H1 (cell line): ENCODE measurements around the gene SYDE2.

ENCODE experiments used
- EGR1 ChIP-seq: IDR thresholded peaks from 2 replicates; pipeline ENCODE4 v1.6.1; 2011; ENCODE audit warnings: low read depth, low read length, borderline replicate concordance
- EP300 ChIP-seq, 2 experiments: IDR thresholded peaks; 1 replicate in 1 of 2; 2 replicates in 1 of 2; pipeline ENCODE4 v1.6.1; 2011 to 2012; ENCODE audit warnings: low read depth in 2 of 2, low read length in 2 of 2, mild to moderate bottlenecking in 2 of 2, borderline replicate concordance in 1 of 2, inconsistent platforms in 1 of 2, moderate library complexity in 1 of 2
- KDM1A ChIP-seq: fragments of 200-600, 300-600 bp; sonication (generic); IDR thresholded peaks from 2 replicates; pipeline ENCODE4 v1.7.1; 2016; ENCODE audit warnings: mild to moderate bottlenecking, low read length, borderline replicate concordance
- TF ChIP-seq, protein P1 (sequence below), 3 experiments: IDR thresholded peaks; 1 replicate in 2 of 3; 2 replicates in 1 of 3; pipeline versions ENCODE4 v1.5.1 to v1.6.1; 2011; ENCODE audit warnings: low read length in 3 of 3, mild to moderate bottlenecking in 3 of 3, inconsistent platforms in 2 of 3, low read depth in 1 of 3, moderate library complexity in 1 of 3; ENCODE audit not compliant: insufficient read depth in 1 of 3; ENCODE audit errors: control extremely low read depth in 1 of 3

DNA sequence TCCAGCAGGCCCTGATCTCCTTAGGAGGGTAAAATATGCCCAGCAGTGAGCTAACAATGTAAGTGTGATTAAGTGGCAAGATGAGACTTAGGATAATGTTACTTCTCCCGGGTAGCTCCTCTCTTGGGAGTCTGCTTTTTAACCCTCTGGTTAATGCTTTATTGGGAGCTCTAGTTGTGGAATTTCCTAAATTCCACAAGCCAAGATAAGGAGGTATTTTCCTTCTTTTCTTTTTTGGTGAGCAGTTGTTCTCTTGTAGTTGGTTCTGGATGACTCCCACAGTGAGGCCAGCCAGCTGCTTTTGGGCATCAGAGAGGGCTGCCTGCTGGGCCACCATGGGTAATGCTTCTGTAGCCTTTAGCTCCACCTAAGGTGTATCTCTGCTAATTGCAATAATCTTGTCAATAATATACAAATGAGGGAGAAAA lies 39.4 kb upstream of the SYDE2 start:
- TF ChIP-seq EGR1 (no peak), EP300 (IDR thresholded peaks at IDR 0.05; ENCODE audit: borderline replicate concordance in 1 of 2, low read depth in 2 of 2, low read length in 2 of 2) (no peak), KDM1A (no peak)
- TF ChIP-seq, protein P1, sequence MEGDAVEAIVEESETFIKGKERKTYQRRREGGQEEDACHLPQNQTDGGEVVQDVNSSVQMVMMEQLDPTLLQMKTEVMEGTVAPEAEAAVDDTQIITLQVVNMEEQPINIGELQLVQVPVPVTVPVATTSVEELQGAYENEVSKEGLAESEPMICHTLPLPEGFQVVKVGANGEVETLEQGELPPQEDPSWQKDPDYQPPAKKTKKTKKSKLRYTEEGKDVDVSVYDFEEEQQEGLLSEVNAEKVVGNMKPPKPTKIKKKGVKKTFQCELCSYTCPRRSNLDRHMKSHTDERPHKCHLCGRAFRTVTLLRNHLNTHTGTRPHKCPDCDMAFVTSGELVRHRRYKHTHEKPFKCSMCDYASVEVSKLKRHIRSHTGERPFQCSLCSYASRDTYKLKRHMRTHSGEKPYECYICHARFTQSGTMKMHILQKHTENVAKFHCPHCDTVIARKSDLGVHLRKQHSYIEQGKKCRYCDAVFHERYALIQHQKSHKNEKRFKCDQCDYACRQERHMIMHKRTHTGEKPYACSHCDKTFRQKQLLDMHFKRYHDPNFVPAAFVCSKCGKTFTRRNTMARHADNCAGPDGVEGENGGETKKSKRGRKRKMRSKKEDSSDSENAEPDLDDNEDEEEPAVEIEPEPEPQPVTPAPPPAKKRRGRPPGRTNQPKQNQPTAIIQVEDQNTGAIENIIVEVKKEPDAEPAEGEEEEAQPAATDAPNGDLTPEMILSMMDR (IDR thresholded peaks at IDR 0.05; ENCODE audit: control extremely low read depth in 1 of 3, insufficient read depth in 1 of 3, low read depth in 1 of 3, low read length in 3 of 3) = peak in 2 of 3 experiments; percentile 48 to 64; a peak in 3 of 4 replicates
